OCI-LY1 (cell line): Measurements from ENCODE around the gene TRIM29.

Source experiments
- CTCF ChIP-seq: fragments of 200-600 bp; sonication (generic), shearing (Covaris generic); IDR thresholded peaks from 2 replicates; pipeline ENCODE4 v1.5.1; 2017; ENCODE audit warnings: mild to moderate bottlenecking, antibody characterized with exemption, low read length, moderate library complexity, mixed read lengths
- EZH2 ChIP-seq: fragments of 200-600 bp; sonication (generic), shearing (Covaris generic); IDR thresholded peaks from 2 replicates; pipeline ENCODE4 v1.8.0; 2017; ENCODE audit warnings: borderline replicate concordance, mixed run types, mild to moderate bottlenecking, antibody characterized with exemption, low read length, moderate library complexity, mixed read lengths

GRCh38 chr11:120104041-120104565 is 33.8 kb downstream of the TRIM29 start:
- no peak for TF ChIP-seq CTCF
- TF ChIP-seq EZH2, result no peak
